ENCODE results near the gene MYO16. TPM values are rescaled to one million over a fixed set of nuclear protein-coding genes. Genes with fewer than 3 reads are reported as not detected.

Gene MYO16
- total RNA-seq, 1 experiment from 2014 or later: 0.15 TPM

GRCh38 chr13:108667205-108667604 is 37.8 kb downstream of the MYO16 start:
- Histone ChIP-seq H3K4me1 (ENCODE audit: low read length) (no peaks in the 10 kb centered on the region), H3K27me3 (ENCODE audit: low read length) (no peaks in the 10 kb centered on the region), H3K79me2 (ENCODE audit: low read length) (no peaks in the 10 kb centered on the region), H3K4me2 (ENCODE audit: low read depth, low read length, poor library complexity, severe bottlenecking) (no peak overlapping the region), H3K27ac (ENCODE audit: low read length) (no peak overlapping the region), H2AFZ (ENCODE audit: low read length) (no peak overlapping the region), H3K4me3 (ENCODE audit: low read length) (no peak overlapping the region), H3K9ac (ENCODE audit: low read length) (no peak overlapping the region), H3K9me3 (ENCODE audit: low read length) (peaks cover 5% of the 10 kb centered on the region; the same call in 1 of the 2 replicates), H3K9me2 (replicated peaks; ENCODE audit: insufficient read depth, low read length) (no peaks in the 10 kb centered on the region), H3K36me3 (ENCODE audit: insufficient read depth, low read length) (no peaks in the 10 kb centered on the region), H4K20me1 (ENCODE audit: insufficient read depth, low read depth, low read length) (no peaks in the 10 kb centered on the region)
- no peak for DNase-seq

DNA sequence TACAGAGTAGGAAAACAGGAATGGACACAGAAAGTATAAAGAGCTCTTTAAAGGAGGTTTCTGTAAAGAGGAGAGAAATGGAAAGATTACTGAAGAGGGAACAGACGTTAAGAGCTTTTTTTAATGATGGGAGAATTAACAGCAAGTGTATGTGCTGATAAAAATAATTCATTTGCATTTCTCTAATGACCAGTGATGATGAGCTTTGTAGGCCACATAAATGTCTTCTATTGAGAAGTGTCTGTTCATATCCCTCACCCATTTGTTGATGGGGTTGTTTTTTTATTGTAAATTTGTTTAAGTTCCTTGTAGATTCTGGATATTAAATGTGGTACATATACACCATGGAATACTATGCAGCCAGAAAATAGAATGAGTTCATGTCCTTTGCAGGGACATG is 40.0 kb downstream of the MYO16 start:
- Histone ChIP-seq H2AFZ (ENCODE audit: low read length) (no peak overlapping the region), H3K9me3 (ENCODE audit: low read length) (peaks cover 5% of the 10 kb centered on the region; the same call in 1 of the 2 replicates), H3K27ac (ENCODE audit: low read length) (no peak overlapping the region), H3K4me2 (ENCODE audit: low read depth, low read length, poor library complexity, severe bottlenecking) (no peak overlapping the region), H3K79me2 (ENCODE audit: low read length) (no peaks in the 10 kb centered on the region), H3K4me1 (ENCODE audit: low read length) (no peaks in the 10 kb centered on the region), H3K9ac (ENCODE audit: low read length) (no peak overlapping the region), H3K4me3 (ENCODE audit: low read length) (no peak overlapping the region), H4K20me1 (ENCODE audit: insufficient read depth, low read depth, low read length) (no peaks in the 10 kb centered on the region), H3K9me2 (replicated peaks; ENCODE audit: insufficient read depth, low read length) (no peaks in the 10 kb centered on the region), H3K36me3 (ENCODE audit: insufficient read depth, low read length) (no peaks in the 10 kb centered on the region), H3K27me3 (ENCODE audit: low read length) (no peaks in the 10 kb centered on the region)
- no peak for DNase-seq

GRCh38 chr13:108674346-108674745 is 44.9 kb downstream of the MYO16 start:
- H3K27me3 ChIP-seq (ENCODE audit: low read length): no peaks in the 10 kb centered on the region
- H3K79me2 ChIP-seq (ENCODE audit: low read length): no peaks in the 10 kb centered on the region
- no peak overlapping the region for H2AFZ ChIP-seq (ENCODE audit: low read length)
- no peaks in the 10 kb centered on the region for H3K9me2 ChIP-seq (replicated peaks; ENCODE audit: insufficient read depth, low read length)
- no peak overlapping the region for H3K4me2 ChIP-seq (ENCODE audit: low read depth, low read length, poor library complexity, severe bottlenecking)
- DNase-seq: no peak
- no peak overlapping the region for H3K4me3 ChIP-seq (ENCODE audit: low read length)
- no peaks in the 10 kb centered on the region for H4K20me1 ChIP-seq (ENCODE audit: insufficient read depth, low read depth, low read length)
- H3K36me3 ChIP-seq (ENCODE audit: insufficient read depth, low read length): no peaks in the 10 kb centered on the region
- no peaks in the 10 kb centered on the region for H3K9me3 ChIP-seq (ENCODE audit: low read length)
- no peak overlapping the region for H3K9ac ChIP-seq (ENCODE audit: low read length)
- H3K4me1 ChIP-seq (ENCODE audit: low read length): no peaks in the 10 kb centered on the region
- H3K27ac ChIP-seq (ENCODE audit: low read length): no peak overlapping the region

- H3K9me3 ChIP-seq (ENCODE audit: low read length): peaks cover under 1% of the 10 kb centered on the region; the same call in 1 of the 2 replicates
- H3K27ac ChIP-seq (ENCODE audit: low read length): no peak overlapping the region
- no peak overlapping the region for H2AFZ ChIP-seq (ENCODE audit: low read length)
- no peaks in the 10 kb centered on the region for H3K4me1 ChIP-seq (ENCODE audit: low read length)
- no peak for DNase-seq
- no peaks in the 10 kb centered on the region for H3K27me3 ChIP-seq (ENCODE audit: low read length)
- no peaks in the 10 kb centered on the region for H4K20me1 ChIP-seq (ENCODE audit: insufficient read depth, low read depth, low read length)
- no peak overlapping the region for H3K4me3 ChIP-seq (ENCODE audit: low read length)
- no peaks in the 10 kb centered on the region for H3K9me2 ChIP-seq (replicated peaks; ENCODE audit: insufficient read depth, low read length)
- no peaks in the 10 kb centered on the region for H3K79me2 ChIP-seq (ENCODE audit: low read length)
- H3K36me3 ChIP-seq (ENCODE audit: insufficient read depth, low read length): no peaks in the 10 kb centered on the region
- no peak overlapping the region for H3K9ac ChIP-seq (ENCODE audit: low read length)
- no peak overlapping the region for H3K4me2 ChIP-seq (ENCODE audit: low read depth, low read length, poor library complexity, severe bottlenecking)
These were observed 45.4 kb downstream of the MYO16 start for GRCh38 chr13:108674771-108675170.

DNA sequence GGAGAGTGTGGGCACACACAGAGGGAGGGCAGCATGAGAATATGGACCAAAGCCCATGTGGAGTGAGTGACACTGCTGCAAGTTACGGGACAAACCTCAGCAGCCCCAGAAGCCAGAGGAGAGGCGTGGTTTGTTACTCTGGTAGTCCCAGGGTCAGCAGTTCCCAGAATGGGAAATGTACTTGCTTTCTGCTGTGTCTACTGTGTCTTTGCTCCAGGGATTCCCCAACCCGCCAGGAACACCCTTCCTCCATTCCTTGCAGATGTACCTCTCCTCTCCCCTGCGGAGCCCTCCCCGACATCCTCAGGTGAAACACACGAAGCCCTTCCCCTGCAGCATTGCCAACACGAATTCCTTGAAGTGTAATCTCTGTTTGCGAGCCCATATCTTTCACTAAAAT is 47.2 kb downstream of the MYO16 start:
- H3K4me3 ChIP-seq (ENCODE audit: low read length): no peak overlapping the region
- no peaks in the 10 kb centered on the region for H3K36me3 ChIP-seq (ENCODE audit: insufficient read depth, low read length)
- no peak overlapping the region for H3K9ac ChIP-seq (ENCODE audit: low read length)
- H3K4me2 ChIP-seq (ENCODE audit: low read depth, low read length, poor library complexity, severe bottlenecking): no peak overlapping the region
- H4K20me1 ChIP-seq (ENCODE audit: insufficient read depth, low read depth, low read length): no peaks in the 10 kb centered on the region
- H3K27me3 ChIP-seq (ENCODE audit: low read length): no peaks in the 10 kb centered on the region
- peaks cover 4% of the 10 kb centered on the region; the same call in 1 of the 2 replicates for H3K9me3 ChIP-seq (ENCODE audit: low read length)
- no peak overlapping the region for H2AFZ ChIP-seq (ENCODE audit: low read length)
- no peak overlapping the region for H3K27ac ChIP-seq (ENCODE audit: low read length)
- no peak for DNase-seq
- no peaks in the 10 kb centered on the region for H3K79me2 ChIP-seq (ENCODE audit: low read length)
- no peaks in the 10 kb centered on the region for H3K4me1 ChIP-seq (ENCODE audit: low read length)
- H3K9me2 ChIP-seq (replicated peaks; ENCODE audit: insufficient read depth, low read length): no peaks in the 10 kb centered on the region

- H3K4me2 ChIP-seq (ENCODE audit: low read depth, low read length, poor library complexity, severe bottlenecking): no peak overlapping the region
- no peaks in the 10 kb centered on the region for H3K9me2 ChIP-seq (replicated peaks; ENCODE audit: insufficient read depth, low read length)
- no peak overlapping the region for H2AFZ ChIP-seq (ENCODE audit: low read length)
- no peak overlapping the region for H3K9ac ChIP-seq (ENCODE audit: low read length)
- no peak overlapping the region for H3K27ac ChIP-seq (ENCODE audit: low read length)
- no peak overlapping the region for H3K4me3 ChIP-seq (ENCODE audit: low read length)
- H3K36me3 ChIP-seq (ENCODE audit: insufficient read depth, low read length): no peaks in the 10 kb centered on the region
- DNase-seq: no peak
- no peaks in the 10 kb centered on the region for H4K20me1 ChIP-seq (ENCODE audit: insufficient read depth, low read depth, low read length)
- H3K79me2 ChIP-seq (ENCODE audit: low read length): no peaks in the 10 kb centered on the region
- H3K4me1 ChIP-seq (ENCODE audit: low read length): no peaks in the 10 kb centered on the region
- H3K9me3 ChIP-seq (ENCODE audit: low read length): peaks cover 4% of the 10 kb centered on the region; the same call in 1 of the 2 replicates
- H3K27me3 ChIP-seq (ENCODE audit: low read length): no peaks in the 10 kb centered on the region
These were observed 48.4 kb downstream of the MYO16 start for GRCh38 chr13:108677806-108678205.

- H3K9me3 ChIP-seq (ENCODE audit: low read length): peaks cover 7% of the 10 kb centered on the region
- H3K4me3 ChIP-seq (ENCODE audit: low read length): no peak overlapping the region
- no peaks in the 10 kb centered on the region for H4K20me1 ChIP-seq (ENCODE audit: insufficient read depth, low read depth, low read length)
- no peak overlapping the region for H3K4me2 ChIP-seq (ENCODE audit: low read depth, low read length, poor library complexity, severe bottlenecking)
- no peak overlapping the region for H3K27ac ChIP-seq (ENCODE audit: low read length)
- H3K9me2 ChIP-seq (replicated peaks; ENCODE audit: insufficient read depth, low read length): no peaks in the 10 kb centered on the region; the same call in 1 of the 2 replicates
- no peaks in the 10 kb centered on the region for H3K4me1 ChIP-seq (ENCODE audit: low read length)
- H3K79me2 ChIP-seq (ENCODE audit: low read length): no peaks in the 10 kb centered on the region
- H3K9ac ChIP-seq (ENCODE audit: low read length): no peak overlapping the region
- H3K27me3 ChIP-seq (ENCODE audit: low read length): no peaks in the 10 kb centered on the region
- no peak overlapping the region for H2AFZ ChIP-seq (ENCODE audit: low read length)
- no peak for DNase-seq
- H3K36me3 ChIP-seq (ENCODE audit: insufficient read depth, low read length): no peaks in the 10 kb centered on the region
These were observed 50.6 kb downstream of the MYO16 start for GRCh38 chr13:108680011-108680410.

DNA sequence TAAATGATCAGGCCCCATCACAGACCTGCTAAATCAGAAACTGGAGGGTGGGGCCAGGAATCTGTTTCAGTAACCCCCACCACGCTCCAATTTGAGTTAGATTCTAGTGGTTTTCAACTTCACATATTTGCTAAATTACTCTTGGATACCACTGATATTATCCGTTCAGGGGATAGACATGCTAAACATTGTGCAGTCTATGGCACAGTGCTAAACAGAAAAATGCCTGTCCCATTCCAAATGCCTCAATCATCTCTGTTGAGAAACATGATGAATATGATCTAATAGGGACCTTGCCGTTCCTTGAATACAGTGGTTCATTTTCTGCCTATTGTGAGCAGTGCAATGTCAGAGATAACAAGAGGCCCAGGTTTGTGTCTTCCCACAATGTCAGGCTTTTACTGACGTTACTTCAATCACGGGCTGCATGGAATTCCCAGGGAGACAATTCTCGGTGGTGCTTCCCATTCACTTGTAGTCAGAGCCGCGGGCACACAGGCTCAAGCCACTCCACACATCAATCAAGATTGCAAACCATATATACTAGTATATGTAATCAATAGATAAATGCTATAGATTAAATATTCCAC is 52.7 kb downstream of the MYO16 start:
- Histone ChIP-seq H3K4me1 (ENCODE audit: low read length) (no peaks in the 10 kb centered on the region), H3K9me3 (ENCODE audit: low read length) (peaks cover 7% of the 10 kb centered on the region), H3K9me2 (replicated peaks; ENCODE audit: insufficient read depth, low read length) (no peaks in the 10 kb centered on the region; the same call in 1 of the 2 replicates), H3K27ac (ENCODE audit: low read length) (no peak overlapping the region), H2AFZ (ENCODE audit: low read length) (no peak overlapping the region), H3K27me3 (ENCODE audit: low read length) (no peaks in the 10 kb centered on the region), H3K4me3 (ENCODE audit: low read length) (no peak overlapping the region), H3K79me2 (ENCODE audit: low read length) (no peaks in the 10 kb centered on the region), H3K9ac (ENCODE audit: low read length) (no peak overlapping the region), H4K20me1 (ENCODE audit: insufficient read depth, low read depth, low read length) (no peaks in the 10 kb centered on the region), H3K4me2 (ENCODE audit: low read depth, low read length, poor library complexity, severe bottlenecking) (no peak overlapping the region), H3K36me3 (ENCODE audit: insufficient read depth, low read length) (no peaks in the 10 kb centered on the region)
- DNase-seq: no peak

Data from Karpas-422 (cell line).